Endometrium (tissue), 2 donors: ENCODE results near the gene MZT2B.
"Not testable (repeated sequence)": the region's sequence is repeated elsewhere in the genome, so short reads cannot be mapped to it uniquely, and the experiment has no call there.

Experiments used
- FAIRE-seq: peaks from 2 replicates; lab custom pipeline; 2012; peaks lifted over from hg19 to GRCh38; lab: Jason Lieb, UNC
- donor health status: control.
- donor health status: control.

The MZT2B gene

GRCh38 chr2:130219147-130219546 lies 37.1 kb downstream of the MZT2B start:
- FAIRE-seq: not testable (repeated sequence)

DNA sequence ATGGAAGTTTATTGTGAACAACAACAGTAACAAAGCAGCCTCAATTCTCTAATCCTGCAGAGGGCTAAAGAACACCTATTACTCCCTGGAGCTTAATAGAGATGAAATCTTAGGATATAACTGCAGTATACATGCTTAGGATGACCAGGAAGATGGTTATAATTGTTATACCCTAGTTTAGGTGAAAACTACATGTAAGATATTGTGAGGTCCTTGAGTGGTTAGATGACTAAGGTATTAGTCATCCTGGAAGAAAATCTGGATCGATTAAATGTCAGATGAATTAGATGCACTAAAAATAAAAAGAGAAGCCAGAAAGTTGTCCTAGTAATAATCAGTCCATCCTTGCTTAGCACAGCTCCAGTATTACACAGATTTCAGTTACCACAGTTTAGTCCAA lies 38.4 kb downstream of the MZT2B start:
- not testable (repeated sequence) for FAIRE-seq

GRCh38 chr2:130222523-130222922 lies 40.5 kb downstream of the MZT2B start:
- peak; percentile 54 for FAIRE-seq

DNA sequence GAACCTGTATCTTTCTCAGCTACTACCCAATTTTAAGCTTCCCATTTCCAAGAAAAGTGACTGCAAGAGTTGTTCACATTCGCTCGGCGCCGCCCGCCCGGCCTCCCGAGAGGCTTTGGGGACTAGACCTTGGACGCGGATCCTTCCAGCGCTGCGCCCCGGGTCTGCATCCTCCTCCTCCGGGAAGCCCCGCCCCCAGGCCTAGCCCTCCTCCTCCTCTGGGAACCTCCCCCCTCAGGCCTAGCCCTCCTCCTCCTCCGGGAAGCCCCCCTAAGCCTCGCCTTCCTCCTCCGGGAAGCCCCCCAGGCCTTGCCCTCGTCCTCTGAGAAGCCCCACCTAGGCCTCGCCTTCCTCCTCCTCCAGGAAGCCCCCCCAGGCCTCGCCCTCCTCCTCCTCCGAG lies 45.9 kb downstream of the MZT2B start:
- not testable (repeated sequence) for FAIRE-seq

DNA sequence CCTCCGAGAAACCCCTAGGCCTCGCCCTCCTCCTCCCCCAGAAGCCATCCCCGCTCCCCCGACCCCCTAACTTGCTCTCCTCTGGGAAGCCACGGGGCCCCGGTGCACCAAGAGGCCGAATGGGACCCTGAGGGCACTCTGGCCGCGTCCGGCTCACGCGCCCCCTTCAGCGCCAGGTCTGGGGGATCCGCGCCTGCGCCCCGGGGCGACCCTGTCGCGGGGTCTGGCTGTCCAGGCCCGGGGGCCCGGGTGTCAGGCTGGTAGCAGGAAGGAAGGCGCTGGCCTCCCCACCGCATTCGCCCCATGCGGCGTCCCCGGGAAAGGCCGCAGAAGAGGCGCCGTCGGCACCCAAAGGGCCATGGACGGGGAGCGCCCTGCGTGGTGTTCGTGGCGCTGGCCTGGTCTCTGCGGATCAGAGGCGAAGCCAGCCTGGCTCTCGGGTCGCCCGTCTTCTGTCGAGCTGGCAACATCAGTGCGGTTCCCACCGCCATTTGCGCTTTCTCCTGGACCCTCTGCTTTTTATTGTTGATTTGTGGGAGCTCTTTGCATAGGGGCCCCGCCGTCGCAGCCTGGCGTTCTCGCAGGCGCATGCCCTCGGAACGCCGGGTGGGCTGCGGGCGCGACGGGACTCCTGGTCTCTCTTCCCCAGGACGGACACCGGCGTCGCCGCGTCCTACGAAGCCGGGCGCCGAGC lies 46.6 kb downstream of the MZT2B start:
- FAIRE-seq: not testable (repeated sequence)

DNA sequence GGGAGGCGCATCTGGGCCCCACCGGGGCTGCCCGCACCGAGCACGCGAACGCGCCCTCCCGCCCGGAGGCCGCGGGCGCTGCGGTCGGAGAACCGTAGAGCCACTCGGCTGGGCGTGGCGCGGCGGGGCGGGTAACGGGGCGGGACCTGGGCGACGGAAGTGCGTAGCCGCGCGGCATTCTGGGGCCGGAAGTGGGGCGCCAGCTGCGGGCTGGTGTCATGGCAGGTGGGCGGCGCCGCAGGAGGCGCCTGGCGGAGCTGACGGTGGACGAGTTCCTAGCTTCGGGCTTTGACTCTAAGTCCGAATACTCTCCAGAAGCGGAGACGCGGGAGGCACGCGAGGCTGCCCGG lies 47.1 kb downstream of the MZT2B start:
- FAIRE-seq: not testable (repeated sequence)

GRCh38 chr2:130230376-130230775 lies 48.3 kb downstream of the MZT2B start:
- not testable (repeated sequence) for FAIRE-seq

DNA sequence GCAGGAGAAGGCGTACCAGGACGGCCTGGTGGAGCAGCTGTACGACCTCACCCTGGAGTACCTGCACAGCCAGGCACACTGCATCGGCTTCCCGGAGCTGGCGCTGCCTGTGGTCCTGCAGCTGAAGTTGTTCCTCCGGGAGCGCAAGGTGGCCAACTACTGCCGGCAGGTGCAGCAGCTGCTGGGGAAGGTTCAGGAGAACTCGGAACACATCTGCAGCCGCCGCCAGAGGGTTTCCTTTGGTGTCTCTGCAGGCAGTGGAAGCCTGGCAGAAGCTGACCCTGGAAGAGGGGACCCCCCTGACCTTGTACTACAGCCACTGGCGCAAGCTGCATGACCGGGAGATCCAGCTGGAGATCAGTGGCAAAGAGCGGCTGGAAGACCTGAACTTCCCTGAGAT lies 48.8 kb downstream of the MZT2B start:
- FAIRE-seq: not testable (repeated sequence)

- FAIRE-seq: no peak
Measured at GRCh38 chr2:130231656-130232055, 49.6 kb downstream of the MZT2B start.

- FAIRE-seq: not testable (repeated sequence)
Measured at GRCh38 chr2:130233066-130233465, 51.0 kb downstream of the MZT2B start.

DNA sequence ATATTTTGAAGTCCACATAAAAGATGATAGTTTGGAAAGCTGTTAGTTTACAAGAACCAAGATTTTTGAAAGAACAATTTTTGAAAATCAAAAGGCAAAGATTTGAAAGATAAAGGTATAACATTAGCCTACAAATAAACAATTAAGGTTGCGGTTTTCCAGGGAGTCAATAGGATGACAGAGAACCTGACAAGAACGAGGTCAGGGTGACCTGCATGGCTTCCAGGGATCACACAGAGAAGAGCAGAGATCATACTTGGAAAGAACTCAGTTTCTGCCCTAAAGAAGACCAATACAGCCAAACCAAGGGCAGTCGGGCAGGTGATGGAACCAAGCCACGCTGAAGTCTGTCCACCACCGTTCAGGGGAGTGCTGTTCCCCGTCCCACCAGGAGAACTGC lies 57.5 kb downstream of the MZT2B start:
- FAIRE-seq: peak; percentile 95
